ENCODE results near the gene TSPAN3.

- TF ChIP-seq CTCF (IDR thresholded peaks at IDR 0.05 in 4 of 5, conservative IDR thresholded peaks at IDR 0.05 in 1 of 5) (no peak), POLR2A (IDR thresholded peaks at IDR 0.05) (no peak)
Observed at GRCh38 chr15:77099741-77100463, 29.0 kb upstream of the TSPAN3 start.

Measured in gastrocnemius medialis (tissue), 4 donors.